Measurements from ENCODE around the gene PPP1R1C. TPM values are rescaled to one million over a fixed set of nuclear protein-coding genes. Genes with fewer than 3 reads are reported as not detected.

PPP1R1C gene
- total RNA-seq, 1 experiment from 2014 or later = 3.4 TPM

- CTCF ChIA-PET = interaction anchor here (1.6 kb wide), 1 partner anchor 8 kb away, joined by 6 read pairs; no protein-coding TSS in a partner anchor
- TF ChIP-seq JUN (CRISPR knock-in tag; IDR thresholded peaks at IDR 0.05) (no peak), CREB1 (CRISPR knock-in tag; IDR thresholded peaks at IDR 0.05) (no peak), SMAD4 (CRISPR knock-in tag; IDR thresholded peaks at IDR 0.05) (no peak), CTCF (IDR thresholded peaks at IDR 0.05) (no peak), CREM (CRISPR knock-in tag; IDR thresholded peaks at IDR 0.05) (no peak), RORB (CRISPR knock-in tag; IDR thresholded peaks at IDR 0.05) (no peak), GTF2I (CRISPR knock-in tag; conservative IDR thresholded peaks at IDR 0.05) (no peak), ZNF512 (CRISPR knock-in tag; IDR thresholded peaks at IDR 0.05; ENCODE audit: borderline replicate concordance) (no peak), FOXK1 (CRISPR knock-in tag; IDR thresholded peaks at IDR 0.05) (no peak), ZNF281 (CRISPR knock-in tag; IDR thresholded peaks at IDR 0.05) (no peak), NR2C2 (CRISPR knock-in tag; IDR thresholded peaks at IDR 0.05) (no peak), SOX15 (CRISPR knock-in tag; IDR thresholded peaks at IDR 0.05) (no peak), ETV6 (CRISPR knock-in tag; IDR thresholded peaks at IDR 0.05) (no peak), ATF3 (CRISPR knock-in tag; conservative IDR thresholded peaks at IDR 0.05) (no peak), JAZF1 (CRISPR knock-in tag; IDR thresholded peaks at IDR 0.05) (no peak), NFE2L1 (CRISPR knock-in tag; IDR thresholded peaks at IDR 0.05) (no peak), PRRX2 (CRISPR knock-in tag; IDR thresholded peaks at IDR 0.05) (no peak), PRDM15 (CRISPR knock-in tag; IDR thresholded peaks at IDR 0.05) (no peak)
- ATAC-seq (no peak), DNase-seq (ENCODE audit: low spot score) (no peak)
- H3K4me1 Mint-ChIP-seq = peaks cover 9% of the 10 kb centered on the region
- no peaks in the 10 kb centered on the region for H3K27me3 Mint-ChIP-seq (ENCODE audit: low read depth)
- H3K9me3 Mint-ChIP-seq = no peaks in the 10 kb centered on the region
- POLR2A ChIA-PET = no interaction called here
- H3K36me3 Mint-ChIP-seq = no peaks in the 10 kb centered on the region
- no peak overlapping the region for H3K4me3 Mint-ChIP-seq
- H3K27ac Mint-ChIP-seq = no peak overlapping the region
These were observed 93.4 kb downstream of the PPP1R1C start for GRCh38 chr2:182078988-182079602.
